ENCODE results near the gene NDUFA3. TPM values are rescaled to one million over a fixed set of nuclear protein-coding genes. Genes with fewer than 3 reads are reported as not detected.

Gene NDUFA3
- total RNA-seq, 4 donors from 2014 or later, result 40.6 to 156 (median 45.7) TPM

GRCh38 chr19:54123682-54124081 is 21.0 kb downstream of the NDUFA3 start:
- TF ChIP-seq CTCF (IDR thresholded peaks at IDR 0.05) (no peak), POLR2A (IDR thresholded peaks at IDR 0.05) (no peak)
- DNase-seq, result no peak
- peaks cover 0 to 97% (median 0%) of the 10 kb centered on the region in 3 donors for H3K36me3 ChIP-seq
- H3K9me3 ChIP-seq, result no peaks in the 10 kb centered on the region
- no peaks in the 10 kb centered on the region for H3K27me3 ChIP-seq
- H3K27ac ChIP-seq, result no peak overlapping the region
- H3K4me3 ChIP-seq, result no peak overlapping the region
- no peaks in the 10 kb centered on the region for H3K4me1 ChIP-seq

GRCh38 chr19:54124393-54124792 is 21.7 kb downstream of the NDUFA3 start:
- Histone ChIP-seq H3K36me3 (peaks cover 0 to 97% (median 0%) of the 10 kb centered on the region in 3 donors), H3K27ac (no peak overlapping the region), H3K4me1 (no peaks in the 10 kb centered on the region), H3K4me3 (no peak overlapping the region), H3K9me3 (no peaks in the 10 kb centered on the region), H3K27me3 (no peaks in the 10 kb centered on the region)
- no peak for DNase-seq
- TF ChIP-seq POLR2A (IDR thresholded peaks at IDR 0.05) (no peak), CTCF (IDR thresholded peaks at IDR 0.05) (no peak)

- Histone ChIP-seq H3K27ac (no peak overlapping the region), H3K36me3 (peaks cover 0 to 89% (median 0%) of the 10 kb centered on the region in 3 donors), H3K4me1 (no peaks in the 10 kb centered on the region), H3K9me3 (no peaks in the 10 kb centered on the region), H3K4me3 (no peak overlapping the region), H3K27me3 (no peaks in the 10 kb centered on the region)
- TF ChIP-seq CTCF (IDR thresholded peaks at IDR 0.05) (no peak), POLR2A (IDR thresholded peaks at IDR 0.05) (no peak)
- no peak for DNase-seq
Measured at GRCh38 chr19:54125713-54126112, 23.1 kb downstream of the NDUFA3 start.

- no peak overlapping the region for H3K27ac ChIP-seq
- peaks cover 0 to 80% (median 0%) of the 10 kb centered on the region in 3 donors for H3K36me3 ChIP-seq
- DNase-seq, result no peak
- H3K4me1 ChIP-seq, result no peaks in the 10 kb centered on the region
- H3K4me3 ChIP-seq, result no peak overlapping the region
- H3K9me3 ChIP-seq, result no peaks in the 10 kb centered on the region
- TF ChIP-seq CTCF (IDR thresholded peaks at IDR 0.05) (no peak), POLR2A (IDR thresholded peaks at IDR 0.05) (no peak)
- H3K27me3 ChIP-seq, result no peaks in the 10 kb centered on the region
Measured at GRCh38 chr19:54127688-54128440, 25.2 kb downstream of the NDUFA3 start.

- Histone ChIP-seq H3K9me3 (no peaks in the 10 kb centered on the region), H3K36me3 (peaks cover 0 to 75% (median 0%) of the 10 kb centered on the region in 3 donors), H3K4me1 (no peaks in the 10 kb centered on the region), H3K27me3 (no peaks in the 10 kb centered on the region), H3K27ac (no peak overlapping the region), H3K4me3 (no peak overlapping the region)
- DNase-seq, result no peak
- no peak for TF ChIP-seq CTCF (IDR thresholded peaks at IDR 0.05)
Measured at GRCh38 chr19:54128441-54128725, 25.7 kb downstream of the NDUFA3 start.

All from Peyer's patch (tissue), 4 donors.